Measurements from ENCODE around the gene AGPS.

AGPS gene

GRCh38 chr2:177399376-177399775, 6.8 kb downstream of the AGPS start:
- Histone ChIP-seq H3K4me3 (ENCODE audit: low read length) (no peak overlapping the region), H3K36me3 (ENCODE audit: control insufficient read depth, low read length) (no peaks in the 10 kb centered on the region), H3K9me3 (ENCODE audit: control insufficient read depth, insufficient read depth, low read length) (no peaks in the 10 kb centered on the region), H3K79me2 (ENCODE audit: control insufficient read depth, low read length) (peaks cover 91% of the 10 kb centered on the region), H3K9me2 (replicated peaks; ENCODE audit: control insufficient read depth, low read length) (no peaks in the 10 kb centered on the region), H4K20me1 (ENCODE audit: control insufficient read depth, insufficient read depth, low read depth, low read length) (no peaks in the 10 kb centered on the region; the same call in 1 of the 2 replicates), H3K4me1 (ENCODE audit: control insufficient read depth, low read length) (peaks cover 4% of the 10 kb centered on the region), H3K4me2 (ENCODE audit: low read length) (no peak overlapping the region), H3K27me3 (ENCODE audit: control insufficient read depth, low read length) (no peaks in the 10 kb centered on the region), H3F3A (ENCODE audit: control insufficient read depth, insufficient read depth) (no peaks in the 10 kb centered on the region), H3K27ac (ENCODE audit: low read depth, low read length) (no peak overlapping the region)
- TF ChIP-seq CTCF (IDR thresholded peaks at IDR 0.05; ENCODE audit: low read depth, low read length, poor library complexity, severe bottlenecking) (no peak), EZH2phosphoT487 (IDR thresholded peaks at IDR 0.05; ENCODE audit: borderline replicate concordance, low read length) (no peak)

GRCh38 chr2:177400337-177400923, 7.9 kb downstream of the AGPS start:
- peaks cover 90% of the 10 kb centered on the region for H3K79me2 ChIP-seq (ENCODE audit: control insufficient read depth, low read length)
- no peak overlapping the region for H3K27ac ChIP-seq (ENCODE audit: low read depth, low read length)
- H3K9me3 ChIP-seq (ENCODE audit: control insufficient read depth, insufficient read depth, low read length), result no peaks in the 10 kb centered on the region
- H3F3A ChIP-seq (ENCODE audit: control insufficient read depth, insufficient read depth), result no peaks in the 10 kb centered on the region
- no peak overlapping the region for H3K4me2 ChIP-seq (ENCODE audit: low read length)
- H3K4me3 ChIP-seq (ENCODE audit: low read length), result no peak overlapping the region
- no peaks in the 10 kb centered on the region; the same call in 1 of the 2 replicates for H4K20me1 ChIP-seq (ENCODE audit: control insufficient read depth, insufficient read depth, low read depth, low read length)
- TF ChIP-seq CTCF (IDR thresholded peaks at IDR 0.05; ENCODE audit: low read depth, low read length, poor library complexity, severe bottlenecking) (no peak), EZH2phosphoT487 (IDR thresholded peaks at IDR 0.05; ENCODE audit: borderline replicate concordance, low read length) (no peak)
- no peaks in the 10 kb centered on the region for H3K36me3 ChIP-seq (ENCODE audit: control insufficient read depth, low read length)
- no peaks in the 10 kb centered on the region for H3K9me2 ChIP-seq (replicated peaks; ENCODE audit: control insufficient read depth, low read length)
- H3K4me1 ChIP-seq (ENCODE audit: control insufficient read depth, low read length), result no peaks in the 10 kb centered on the region
- H3K27me3 ChIP-seq (ENCODE audit: control insufficient read depth, low read length), result no peaks in the 10 kb centered on the region

- Histone ChIP-seq H3F3A (ENCODE audit: control insufficient read depth, insufficient read depth) (no peaks in the 10 kb centered on the region), H3K27me3 (ENCODE audit: control insufficient read depth, low read length) (no peaks in the 10 kb centered on the region), H3K4me2 (ENCODE audit: low read length) (no peak overlapping the region), H3K4me1 (ENCODE audit: control insufficient read depth, low read length) (no peaks in the 10 kb centered on the region), H3K36me3 (ENCODE audit: control insufficient read depth, low read length) (no peaks in the 10 kb centered on the region), H4K20me1 (ENCODE audit: control insufficient read depth, insufficient read depth, low read depth, low read length) (no peaks in the 10 kb centered on the region; the same call in 1 of the 2 replicates), H3K9me2 (replicated peaks; ENCODE audit: control insufficient read depth, low read length) (no peaks in the 10 kb centered on the region), H3K79me2 (ENCODE audit: control insufficient read depth, low read length) (peaks cover 93% of the 10 kb centered on the region), H3K4me3 (ENCODE audit: low read length) (no peak overlapping the region), H3K9me3 (ENCODE audit: control insufficient read depth, insufficient read depth, low read length) (no peaks in the 10 kb centered on the region), H3K27ac (ENCODE audit: low read depth, low read length) (no peak overlapping the region)
- TF ChIP-seq CTCF (IDR thresholded peaks at IDR 0.05; ENCODE audit: low read depth, low read length, poor library complexity, severe bottlenecking) (no peak), EZH2phosphoT487 (IDR thresholded peaks at IDR 0.05; ENCODE audit: borderline replicate concordance, low read length) (no peak)
These were observed 9.5 kb downstream of the AGPS start for GRCh38 chr2:177402096-177402495.
